SH-SY5Y (cell line): ENCODE results near the gene RET.

Source experiments
- GATA2 ChIP-seq: IDR thresholded peaks from 2 replicates; pipeline ENCODE4 v1.6.1; 2011; ENCODE audit warnings: mild to moderate bottlenecking, low read depth, low read length
- GATA3 ChIP-seq: IDR thresholded peaks from 2 replicates; pipeline ENCODE4 v1.6.1; 2011; ENCODE audit warnings: low read depth, mild to moderate bottlenecking, low read length, moderate library complexity

DNA sequence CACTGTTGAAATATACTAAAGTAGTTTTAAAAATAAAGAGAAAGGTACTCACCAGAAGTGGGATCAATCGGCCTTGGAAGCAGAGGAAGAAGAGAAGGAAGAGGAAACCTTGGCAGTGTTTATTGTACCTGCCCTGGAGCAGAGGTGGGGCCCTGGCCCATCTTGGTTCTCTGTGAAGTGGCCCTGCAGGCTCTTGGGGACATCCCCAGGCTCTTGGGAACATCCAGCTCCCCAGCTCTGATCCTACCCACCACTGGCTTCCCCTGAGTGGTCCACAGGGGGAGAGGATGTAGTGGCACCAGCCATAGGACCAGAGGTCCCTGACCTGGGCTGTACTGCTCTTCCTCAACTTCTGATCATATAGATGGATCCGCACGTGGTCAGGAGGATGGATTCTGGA, 22.3 kb upstream of the RET start:
- TF ChIP-seq GATA3 (no peak), GATA2 (no peak)
